CD4-positive, alpha-beta T cell treated with Interleukin-15 for 4 hours (primary cell): ENCODE data around the gene DNMT1.
"Not testable (repeated sequence)": the region's sequence is repeated elsewhere in the genome, so short reads cannot be mapped to it uniquely, and the experiment has no call there.

Experiments used
- DNase-seq: peaks from one replicate; pipeline ENCODE4 v3.0.0-alpha.2; 2020; ENCODE audit warnings: low spot score

Gene DNMT1

GRCh38 chr19:10222201-10222890 is 27.6 kb upstream of the DNMT1 start:
- no peak for DNase-seq

GRCh38 chr19:10220695-10221094 is 25.9 kb upstream of the DNMT1 start:
- DNase-seq = no peak

GRCh38 chr19:10219678-10220077 is 24.9 kb upstream of the DNMT1 start:
- peak; percentile 64 for DNase-seq

- no peak for DNase-seq
These were observed 22.3 kb upstream of the DNMT1 start for GRCh38 chr19:10217085-10217484.

GRCh38 chr19:10214784-10215183 is 20.0 kb upstream of the DNMT1 start:
- no peak for DNase-seq

- DNase-seq = no peak
These were observed 16.9 kb upstream of the DNMT1 start for GRCh38 chr19:10211691-10212090.

GRCh38 chr19:10211061-10211460 is 16.3 kb upstream of the DNMT1 start:
- DNase-seq = no peak

- no peak for DNase-seq
These were observed 14.6 kb upstream of the DNMT1 start for GRCh38 chr19:10209315-10209714.

GRCh38 chr19:10207026-10207425 is 12.3 kb upstream of the DNMT1 start:
- no peak for DNase-seq

GRCh38 chr19:10206226-10206885 is 11.6 kb upstream of the DNMT1 start:
- DNase-seq = no peak

GRCh38 chr19:10205636-10206035 is 10.9 kb upstream of the DNMT1 start:
- DNase-seq = no peak

GRCh38 chr19:10203686-10204085 is 8.9 kb upstream of the DNMT1 start:
- no peak for DNase-seq

- DNase-seq = no peak
These were observed 6.4 kb upstream of the DNMT1 start for GRCh38 chr19:10201176-10201575.

GRCh38 chr19:10200101-10200500 is 5.3 kb upstream of the DNMT1 start:
- not testable (repeated sequence) for DNase-seq

GRCh38 chr19:10198889-10199644 is 4.3 kb upstream of the DNMT1 start:
- peak; percentile 25 for DNase-seq

GRCh38 chr19:10195199-10195519 is 406 bp upstream of the DNMT1 start:
- DNase-seq = no peak

- DNase-seq = no peak
These were observed 808 bp downstream of the DNMT1 start for GRCh38 chr19:10193790-10194499.

- DNase-seq = no peak
These were observed 1.8 kb downstream of the DNMT1 start for GRCh38 chr19:10192922-10193321.

GRCh38 chr19:10191347-10191746 is 3.4 kb downstream of the DNMT1 start:
- DNase-seq = no peak

GRCh38 chr19:10190026-10190425 is 4.7 kb downstream of the DNMT1 start:
- no peak for DNase-seq

- peak; percentile 7 for DNase-seq
These were observed 5.1 kb downstream of the DNMT1 start for GRCh38 chr19:10189616-10190015.

GRCh38 chr19:10187315-10187714 is 7.4 kb downstream of the DNMT1 start:
- DNase-seq = no peak

- no peak for DNase-seq
These were observed 10.1 kb downstream of the DNMT1 start for GRCh38 chr19:10184636-10185035.
